K562 (cell line): Measurements from ENCODE around the gene GNB5. TPM values are rescaled to one million over a fixed set of nuclear protein-coding genes. Genes with fewer than 3 reads are reported as not detected.

Experiments used
- ATAC-seq: fragments of 200-7000 bp; cut with Tn5 transposase; 3 replicates; pipeline ENCODE4 v1.9.1; 2020; ENCODE audit warnings: moderate library complexity
- BruUV-seq: library from RNA; stranded (reverse); fragments of 400-500 nt; replicated peaks from 2 replicates; lab custom pipeline; 2021; lab: Mats Ljungman, UMichigan
- CTCF ChIA-PET: fragments of 300-600 bp; formaldehyde crosslinking; extraction: SDS; loops from one replicate; lab custom pipeline; 2021; ENCODE audit warnings: low intra/inter-chr PET ratio; lab: Yijun Ruan, JAX
- POLR2A ChIA-PET: fragments of 300-600, 350-650 bp; sonication (Branson Sonifier 250); formaldehyde crosslinking; extraction: SDS; loops from one replicate; lab custom pipeline; 2021; ENCODE audit warnings: antibody characterized with exemption, inconsistent platforms; lab: Yijun Ruan, JAX
- DNase-seq, 4 experiments: peaks; one replicate each; pipeline versions ENCODE4 v3.0.0 to v3.0.0-alpha.2; 2011 to 2018; ENCODE audit warnings: low spot score in 3 of 4, mixed read lengths in 3 of 4; ENCODE audit errors: extremely low read depth in 1 of 4
- FAIRE-seq: peaks from 2 replicates; lab custom pipeline; 2011; peaks lifted over from hg19 to GRCh38; lab: Jason Lieb, UNC
- H2AFZ ChIP-seq: 2 replicates; pipeline ENCODE4 v1.6.0; 2011; ENCODE audit warnings: low read depth, low read length, control low read depth, inconsistent platforms
- H3K27ac ChIP-seq: fragments of 200-600 bp; 3 replicates; pipeline ENCODE4 v1.8.0; 2011; ENCODE audit warnings: low read depth, mild to moderate bottlenecking, control low read depth, inconsistent platforms, low read length, moderate library complexity, mixed read lengths; ENCODE audit errors: extremely low read depth
- H3K27me3 ChIP-seq, 2 experiments: fragments of 300-600 bp in 1 of 2; 2 replicates in 1 of 2; 3 replicates in 1 of 2; pipeline versions ENCODE4 v1.6.0 to v1.8.0; 2011; ENCODE audit warnings: inconsistent platforms in 2 of 2, low read length in 2 of 2, mild to moderate bottlenecking in 1 of 2, mixed read lengths in 1 of 2, moderate library complexity in 1 of 2; ENCODE audit not compliant: control insufficient read depth in 2 of 2, insufficient read depth in 2 of 2
- H3K36me3 ChIP-seq: fragments of 300-600 bp; 3 replicates; pipeline ENCODE4 v1.8.0; 2011; ENCODE audit warnings: mild to moderate bottlenecking, low read length, inconsistent platforms; ENCODE audit not compliant: control insufficient read depth, insufficient read depth
- H3K4me1 ChIP-seq, 2 experiments: fragments of 200-600 bp in 1 of 2; replicated peaks in 1 of 2; 2 replicates in 1 of 2; 3 replicates in 1 of 2; pipeline versions ENCODE4 v1.5.1 to v1.8.0; 2011; ENCODE audit warnings: inconsistent platforms in 2 of 2, low read length in 2 of 2, mild to moderate bottlenecking in 1 of 2, mixed read lengths in 1 of 2, moderate library complexity in 1 of 2; ENCODE audit not compliant: control insufficient read depth in 2 of 2, insufficient read depth in 2 of 2
- H3K4me2 ChIP-seq: 2 replicates; pipeline ENCODE4 v1.6.1; 2011; ENCODE audit warnings: low read length, control low read depth, inconsistent platforms, mixed read lengths; ENCODE audit not compliant: insufficient read depth
- H3K4me3 ChIP-seq: fragments of 200-600 bp; sonication (generic), shearing (Covaris generic); 2 replicates; pipeline ENCODE4 v1.5.1; 2016; ENCODE audit warnings: control low read depth, inconsistent platforms
- H3K79me2 ChIP-seq: fragments of 200-600 bp; 3 replicates; pipeline ENCODE4 v1.8.0; 2011; ENCODE audit warnings: low read length, inconsistent platforms; ENCODE audit not compliant: control insufficient read depth, insufficient read depth
- H3K9ac ChIP-seq, 2 experiments: 2 replicates each; pipeline versions ENCODE4 v1.6.0 to v1.6.1; 2011; ENCODE audit warnings: low read depth in 2 of 2, low read length in 2 of 2, control low read depth in 1 of 2, inconsistent platforms in 1 of 2, mild to moderate bottlenecking in 1 of 2, mixed read lengths in 1 of 2; ENCODE audit not compliant: insufficient read depth in 1 of 2
- H3K9me1 ChIP-seq: one replicate; pipeline ENCODE4 v1.6.0; 2011; ENCODE audit warnings: inconsistent platforms, mild to moderate bottlenecking, low read length, moderate library complexity; ENCODE audit not compliant: control insufficient read depth, insufficient read depth
- H3K9me3 ChIP-seq: replicated peaks from 2 replicates; pipeline ENCODE4 v1.5.1; 2011; ENCODE audit warnings: low read depth, low read length, inconsistent platforms; ENCODE audit not compliant: control insufficient read depth, insufficient read depth
- H4K20me1 ChIP-seq: replicated peaks from 2 replicates; pipeline ENCODE4 v1.6.1; 2011; ENCODE audit warnings: low read length, inconsistent platforms, mixed read lengths; ENCODE audit not compliant: control insufficient read depth, insufficient read depth
- CBX1 ChIP-seq: sonication (generic); IDR thresholded peaks from 2 replicates; pipeline ENCODE4 v1.6.1; 2016; ENCODE audit warnings: antibody characterized with exemption, low read depth, mild to moderate bottlenecking
- CBX2 ChIP-seq: fragments of 200-600 bp; sonication (generic); IDR thresholded peaks from one replicate; pipeline ENCODE4 v1.6.1; 2012; ENCODE audit warnings: mild to moderate bottlenecking, low read length, inconsistent platforms; ENCODE audit not compliant: insufficient read depth, poor library complexity, severe bottlenecking
- FIP1L1 ChIP-seq: fragments of 200-400 bp; formaldehyde crosslinking; IDR thresholded peaks from 2 replicates; pipeline ENCODE4 v1.6.1; 2018; ENCODE audit warnings: mild to moderate bottlenecking, low read depth, low read length; ENCODE audit not compliant: poor library complexity, severe bottlenecking
- HDAC2 ChIP-seq: fragments of 450-650 bp; IDR thresholded peaks from 2 replicates; pipeline ENCODE4 v1.6.1; 2016; ENCODE audit warnings: mild to moderate bottlenecking
- NCOA6 ChIP-seq: fragments of 450-650 bp; IDR thresholded peaks from 2 replicates; pipeline ENCODE4 v1.6.1; 2017; ENCODE audit warnings: mild to moderate bottlenecking
- NEUROD1 ChIP-seq: fragments of 150-350 bp; IDR thresholded peaks from 2 replicates; pipeline ENCODE4 v1.6.1; 2014; ENCODE audit warnings: borderline replicate concordance, low read length, low read depth; ENCODE audit not compliant: partially characterized antibody
- NR1H2 ChIP-seq: sonication (generic); formaldehyde crosslinking; IDR thresholded peaks from 2 replicates; pipeline ENCODE4 v1.4.0; 2020; ENCODE audit warnings: mild to moderate bottlenecking, missing genetic modification reagents
- SLC30A9 ChIP-seq: fragments of 250-450 bp; sonication (Bioruptor Pico); IDR thresholded peaks from 2 replicates; pipeline ENCODE4 v1.8.0; 2022; ENCODE audit warnings: mild to moderate bottlenecking, moderate library complexity
- ZNF253 ChIP-seq: fragments of 250-450 bp; sonication (Bioruptor Pico); conservative IDR thresholded peaks from 2 replicates; pipeline ENCODE4 v1.6.1; 2021; ENCODE audit warnings: mild to moderate bottlenecking
- WGBS: fragments of 100-300 bp; shearing (Covaris generic); methylation state at CpG from one replicate; pipeline ENCODE4 v1.1.6; 2016; ENCODE audit warnings: low coverage, mixed read lengths; ENCODE audit not compliant: insufficient coverage; ENCODE audit errors: missing lambda C conversion rate; 5-methylcytosine and 5-hydroxymethylcytosine counted together
- in situ Hi-C: fragments of 300-500 bp; cut with MboI; formaldehyde crosslinking; loops from 4 replicates; pipeline ENCODE4 v1.15.0; 2018; ENCODE audit warnings: inconsistent platforms, mixed read lengths
- intact Hi-C: fragments of 100-400 bp; cut with micrococcal nuclease; formaldehyde crosslinking; loops from 2 replicates; pipeline ENCODE4 v1.14.2; 2022
- polyA plus RNA-seq, 8 experiments: library from polyadenylated mRNA; depleted of rRNA in 4 of 8; stranded (reverse) in 5 of 8; unstranded in 3 of 8; fragments of >200 nt; fragmentation: Nextera tagmentation in 2 of 8; fragmentation: Illumina TruSeq in 1 of 8; extraction: Ambion mirVana in 2 of 8; extraction: Trizol in 1 of 8; gene quantifications; 2 replicates each; pipeline versions ENCODE4 v1.2.1 to v1.2.3, GENCODE V29; 2011 to 2014; ENCODE audit warnings: inconsistent platforms in 1 of 8, missing spikeins in 1 of 8
- total RNA-seq, 7 experiments: library from RNA; depleted of rRNA in 6 of 7; stranded (reverse); fragments of >200 nt in 6 of 7; fragmentation: Illumina TruSeq in 2 of 7; extraction: Trizol in 2 of 7; gene quantifications; 2 replicates each; pipeline versions ENCODE4 v1.2.1 to v1.2.3, GENCODE V29; 2011 to 2021; ENCODE audit warnings: low replicate concordance in 1 of 7
- TF ChIP-seq, protein P1 (sequence below), 2 experiments: fragments of 450-650 bp; IDR thresholded peaks; 2 replicates each; pipeline ENCODE4 v1.6.1; 2018; ENCODE audit warnings: mild to moderate bottlenecking in 2 of 2, low read depth in 1 of 2; ENCODE audit not compliant: partially characterized antibody in 2 of 2
- TF ChIP-seq, protein P2 (sequence below): fragments of 450-650 bp; IDR thresholded peaks from 2 replicates; pipeline ENCODE4 v1.6.1; 2017; ENCODE audit warnings: mild to moderate bottlenecking, moderate library complexity

GNB5 gene
- total and polyA plus RNA-seq, 9 of the 15 experiments (the other 6 are each of a cell fraction or from before 2014, with no cell fraction given) = 0.11 to 2.1 (median 0.77) TPM

DNA sequence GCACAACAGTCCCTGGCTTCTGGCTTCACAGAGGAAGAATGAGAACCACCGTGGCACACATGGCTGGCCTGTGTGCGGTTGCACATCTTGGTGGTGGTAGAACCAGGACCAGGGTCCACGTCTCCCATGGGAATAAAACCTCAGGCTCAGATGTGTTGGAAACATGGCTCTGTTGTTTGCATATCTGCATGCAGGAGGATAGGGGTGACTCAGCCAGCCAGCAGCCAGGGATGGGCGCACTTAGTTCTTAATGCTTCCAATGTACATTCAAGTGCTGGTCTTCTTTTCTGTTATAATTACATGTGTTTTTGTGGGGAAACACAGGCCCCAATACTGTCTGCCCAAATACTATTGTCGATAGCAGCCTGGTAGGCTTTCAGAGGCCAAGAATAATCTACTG is 42.8 kb downstream of the GNB5 start:
- no peak for ATAC-seq
- H3K4me2 ChIP-seq = no peak overlapping the region

More for the DNA sequence above, 42.8 kb downstream of the GNB5 start:
- no TSS peak for BruUV-seq
- Histone ChIP-seq H2AFZ (peak overlapping the region; percentile 27; the same call in 1 of the 2 replicates), H3K9ac (no peak overlapping the region), H3K27ac (no peak overlapping the region), H3K9me1 (no peaks in the 10 kb centered on the region), H3K4me3 (no peak overlapping the region), H3K9me3 (no peaks in the 10 kb centered on the region), H3K4me1 (peaks cover 0 to 11% of the 10 kb centered on the region in 2 experiments; a peak in 2 of 5 replicates), H3K27me3 (peaks cover 14 to 40% of the 10 kb centered on the region in 2 experiments; a peak in 3 of 5 replicates), H4K20me1 (no peaks in the 10 kb centered on the region), H3K79me2 (no peaks in the 10 kb centered on the region), H3K36me3 (no peaks in the 10 kb centered on the region)
- FAIRE-seq (no peak), DNase-seq (no peak)
- 11% methylated on average over 5 of the region's 5 CpGs for WGBS
- TF ChIP-seq NCOA6 = no peak
- TF ChIP-seq NEUROD1 = no peak
- TF ChIP-seq CBX1 = no peak
- TF ChIP-seq SLC30A9 (CRISPR knock-in tag) = no peak
- no peak for TF ChIP-seq FIP1L1
- TF ChIP-seq, protein P1, sequence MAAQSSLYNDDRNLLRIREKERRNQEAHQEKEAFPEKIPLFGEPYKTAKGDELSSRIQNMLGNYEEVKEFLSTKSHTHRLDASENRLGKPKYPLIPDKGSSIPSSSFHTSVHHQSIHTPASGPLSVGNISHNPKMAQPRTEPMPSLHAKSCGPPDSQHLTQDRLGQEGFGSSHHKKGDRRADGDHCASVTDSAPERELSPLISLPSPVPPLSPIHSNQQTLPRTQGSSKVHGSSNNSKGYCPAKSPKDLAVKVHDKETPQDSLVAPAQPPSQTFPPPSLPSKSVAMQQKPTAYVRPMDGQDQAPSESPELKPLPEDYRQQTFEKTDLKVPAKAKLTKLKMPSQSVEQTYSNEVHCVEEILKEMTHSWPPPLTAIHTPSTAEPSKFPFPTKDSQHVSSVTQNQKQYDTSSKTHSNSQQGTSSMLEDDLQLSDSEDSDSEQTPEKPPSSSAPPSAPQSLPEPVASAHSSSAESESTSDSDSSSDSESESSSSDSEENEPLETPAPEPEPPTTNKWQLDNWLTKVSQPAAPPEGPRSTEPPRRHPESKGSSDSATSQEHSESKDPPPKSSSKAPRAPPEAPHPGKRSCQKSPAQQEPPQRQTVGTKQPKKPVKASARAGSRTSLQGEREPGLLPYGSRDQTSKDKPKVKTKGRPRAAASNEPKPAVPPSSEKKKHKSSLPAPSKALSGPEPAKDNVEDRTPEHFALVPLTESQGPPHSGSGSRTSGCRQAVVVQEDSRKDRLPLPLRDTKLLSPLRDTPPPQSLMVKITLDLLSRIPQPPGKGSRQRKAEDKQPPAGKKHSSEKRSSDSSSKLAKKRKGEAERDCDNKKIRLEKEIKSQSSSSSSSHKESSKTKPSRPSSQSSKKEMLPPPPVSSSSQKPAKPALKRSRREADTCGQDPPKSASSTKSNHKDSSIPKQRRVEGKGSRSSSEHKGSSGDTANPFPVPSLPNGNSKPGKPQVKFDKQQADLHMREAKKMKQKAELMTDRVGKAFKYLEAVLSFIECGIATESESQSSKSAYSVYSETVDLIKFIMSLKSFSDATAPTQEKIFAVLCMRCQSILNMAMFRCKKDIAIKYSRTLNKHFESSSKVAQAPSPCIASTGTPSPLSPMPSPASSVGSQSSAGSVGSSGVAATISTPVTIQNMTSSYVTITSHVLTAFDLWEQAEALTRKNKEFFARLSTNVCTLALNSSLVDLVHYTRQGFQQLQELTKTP (IDR thresholded peaks at IDR 0.05; ENCODE audit: low read depth in 1 of 2, partially characterized antibody in 2 of 2) = no peak
- no peak for TF ChIP-seq ZNF253 (CRISPR knock-in tag)
- TF ChIP-seq HDAC2 = no peak
- TF ChIP-seq, protein P2, sequence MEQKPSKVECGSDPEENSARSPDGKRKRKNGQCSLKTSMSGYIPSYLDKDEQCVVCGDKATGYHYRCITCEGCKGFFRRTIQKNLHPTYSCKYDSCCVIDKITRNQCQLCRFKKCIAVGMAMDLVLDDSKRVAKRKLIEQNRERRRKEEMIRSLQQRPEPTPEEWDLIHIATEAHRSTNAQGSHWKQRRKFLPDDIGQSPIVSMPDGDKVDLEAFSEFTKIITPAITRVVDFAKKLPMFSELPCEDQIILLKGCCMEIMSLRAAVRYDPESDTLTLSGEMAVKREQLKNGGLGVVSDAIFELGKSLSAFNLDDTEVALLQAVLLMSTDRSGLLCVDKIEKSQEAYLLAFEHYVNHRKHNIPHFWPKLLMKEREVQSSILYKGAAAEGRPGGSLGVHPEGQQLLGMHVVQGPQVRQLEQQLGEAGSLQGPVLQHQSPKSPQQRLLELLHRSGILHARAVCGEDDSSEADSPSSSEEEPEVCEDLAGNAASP = no peak
- TF ChIP-seq NR1H2 (CRISPR knock-in tag) = no peak
- no peak for TF ChIP-seq CBX2
- in situ Hi-C loops = no loop called here
- intact Hi-C loops = no loop called here
- POLR2A ChIA-PET = interaction anchor here (0.6 kb wide), 1 partner anchor 99 kb away, joined by 4 read pairs; no protein-coding TSS in a partner anchor
- CTCF ChIA-PET = no interaction called here
